Measurements from ENCODE around the gene TECPR2. TPM values are rescaled to one million over a fixed set of nuclear protein-coding genes. Genes with fewer than 3 reads are reported as not detected.

TECPR2 gene
- total and polyA plus RNA-seq, 12 donors = 5.1 to 74.3 (median 12.9) TPM

- H3K4me3 ChIP-seq = no peak overlapping the region
- H3K36me3 ChIP-seq (replicated peaks in 1 of 2) = no peaks in the 10 kb centered on the region
- no peaks in the 10 kb centered on the region for H3K4me1 ChIP-seq (replicated peaks in 1 of 2)
- intact Hi-C loops (cut with DNase I) = no loop called here
- no peaks in the 10 kb centered on the region for H3K27me3 ChIP-seq
- 62 to 80% (median 73%) methylated on average over 11 of the region's 11 CpGs for WGBS, 4 donors
- TF ChIP-seq POLR2A (IDR thresholded peaks at IDR 0.05) = no peak
- TF ChIP-seq, protein P1, sequence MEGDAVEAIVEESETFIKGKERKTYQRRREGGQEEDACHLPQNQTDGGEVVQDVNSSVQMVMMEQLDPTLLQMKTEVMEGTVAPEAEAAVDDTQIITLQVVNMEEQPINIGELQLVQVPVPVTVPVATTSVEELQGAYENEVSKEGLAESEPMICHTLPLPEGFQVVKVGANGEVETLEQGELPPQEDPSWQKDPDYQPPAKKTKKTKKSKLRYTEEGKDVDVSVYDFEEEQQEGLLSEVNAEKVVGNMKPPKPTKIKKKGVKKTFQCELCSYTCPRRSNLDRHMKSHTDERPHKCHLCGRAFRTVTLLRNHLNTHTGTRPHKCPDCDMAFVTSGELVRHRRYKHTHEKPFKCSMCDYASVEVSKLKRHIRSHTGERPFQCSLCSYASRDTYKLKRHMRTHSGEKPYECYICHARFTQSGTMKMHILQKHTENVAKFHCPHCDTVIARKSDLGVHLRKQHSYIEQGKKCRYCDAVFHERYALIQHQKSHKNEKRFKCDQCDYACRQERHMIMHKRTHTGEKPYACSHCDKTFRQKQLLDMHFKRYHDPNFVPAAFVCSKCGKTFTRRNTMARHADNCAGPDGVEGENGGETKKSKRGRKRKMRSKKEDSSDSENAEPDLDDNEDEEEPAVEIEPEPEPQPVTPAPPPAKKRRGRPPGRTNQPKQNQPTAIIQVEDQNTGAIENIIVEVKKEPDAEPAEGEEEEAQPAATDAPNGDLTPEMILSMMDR (IDR thresholded peaks at IDR 0.05) = no peak
- DNase-seq = peak in 1 of 7 donors; percentile 59
- no peaks in the 10 kb centered on the region for H3K9me3 ChIP-seq (replicated peaks in 1 of 3)
- H3K27ac ChIP-seq = peak overlapping the region in 1 of 5 donors; percentile 32
Measured at GRCh38 chr14:102370305-102370809, 7.6 kb downstream of the TECPR2 start.

GRCh38 chr14:102371361-102371760 lies 8.6 kb downstream of the TECPR2 start:
- H3K36me3 ChIP-seq (replicated peaks in 1 of 2) = no peaks in the 10 kb centered on the region
- intact Hi-C loops (cut with DNase I) = no loop called here
- WGBS, 4 donors = 76 to 87% (median 83%) methylated on average over 3 to 4 of the region's 4 CpGs
- no peak overlapping the region for H3K4me3 ChIP-seq
- no peak for DNase-seq
- no peaks in the 10 kb centered on the region for H3K27me3 ChIP-seq
- H3K4me1 ChIP-seq (replicated peaks in 1 of 2) = no peaks in the 10 kb centered on the region
- no peak overlapping the region for H3K27ac ChIP-seq
- no peaks in the 10 kb centered on the region for H3K9me3 ChIP-seq (replicated peaks in 1 of 3)
- no peak for TF ChIP-seq POLR2A (IDR thresholded peaks at IDR 0.05)

DNA sequence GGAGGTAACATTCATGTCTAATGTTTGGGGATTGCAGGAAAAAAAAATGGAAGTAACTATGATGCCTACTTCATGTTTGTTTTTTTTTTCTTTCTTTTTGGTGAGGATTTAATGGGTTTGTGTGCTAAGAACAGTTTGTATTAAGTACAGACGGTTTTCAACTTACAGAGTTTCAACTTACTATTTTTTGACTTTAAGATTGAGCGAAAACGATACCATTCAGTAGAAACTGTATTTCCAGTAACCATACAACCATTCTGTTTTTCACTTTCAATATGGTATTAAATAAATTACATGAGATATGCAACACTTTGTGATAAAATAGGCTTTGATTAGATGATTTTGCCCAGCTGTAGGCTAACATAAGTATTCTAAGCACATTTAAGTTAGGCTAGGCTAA lies 10.4 kb downstream of the TECPR2 start:
- WGBS, 4 donors = 88 to 95% (median 91%) methylated on average over 3 of the region's 3 CpGs
- no peaks in the 10 kb centered on the region for H3K9me3 ChIP-seq (replicated peaks in 1 of 3)
- H3K36me3 ChIP-seq (replicated peaks in 1 of 2) = peaks cover 0 to 8% of the 10 kb centered on the region in 2 donors
- intact Hi-C loops (cut with DNase I) = no loop called here
- H3K27ac ChIP-seq = no peak overlapping the region
- no peak for DNase-seq
- TF ChIP-seq POLR2A (IDR thresholded peaks at IDR 0.05) = no peak
- TF ChIP-seq, protein P1 (IDR thresholded peaks at IDR 0.05) = no peak
- H3K4me3 ChIP-seq = no peak overlapping the region
- no peaks in the 10 kb centered on the region for H3K27me3 ChIP-seq
- H3K4me1 ChIP-seq (replicated peaks in 1 of 2) = no peaks in the 10 kb centered on the region

GRCh38 chr14:102374264-102374663 lies 11.5 kb downstream of the TECPR2 start:
- no peak overlapping the region for H3K4me3 ChIP-seq
- no peaks in the 10 kb centered on the region for H3K9me3 ChIP-seq (replicated peaks in 1 of 3)
- TF ChIP-seq, protein P1 (IDR thresholded peaks at IDR 0.05) = no peak
- TF ChIP-seq POLR2A (IDR thresholded peaks at IDR 0.05) = no peak
- intact Hi-C loops (cut with DNase I) = no loop called here
- 84 to 94% (median 93%) methylated on average over 2 of the region's 2 CpGs for WGBS, 4 donors
- peaks cover 0 to 15% of the 10 kb centered on the region in 2 donors for H3K36me3 ChIP-seq (replicated peaks in 1 of 2)
- H3K27ac ChIP-seq = no peak overlapping the region
- DNase-seq = no peak
- H3K4me1 ChIP-seq (replicated peaks in 1 of 2) = no peaks in the 10 kb centered on the region
- no peaks in the 10 kb centered on the region for H3K27me3 ChIP-seq

DNA sequence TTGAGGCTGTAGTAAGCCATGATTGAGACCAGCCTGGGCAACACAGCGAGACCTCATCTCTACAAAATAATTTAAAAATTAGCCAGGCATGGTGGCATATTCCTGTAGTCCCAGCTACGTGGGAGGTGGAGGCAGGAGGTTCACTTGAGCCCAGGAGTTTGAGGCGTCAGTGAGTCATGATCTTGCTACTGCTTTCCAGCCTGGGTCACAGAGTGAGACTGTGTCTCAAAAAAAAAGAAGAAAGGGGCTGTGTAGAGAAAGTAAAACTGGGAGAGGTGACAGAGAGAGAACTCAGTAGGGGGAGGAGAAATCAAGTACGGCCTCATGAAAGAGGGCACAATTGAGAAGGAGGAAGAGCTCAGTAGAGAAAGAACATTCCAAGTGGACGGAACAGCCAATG lies 12.4 kb downstream of the TECPR2 start:
- TF ChIP-seq, protein P1 (IDR thresholded peaks at IDR 0.05) = no peak
- TF ChIP-seq POLR2A (IDR thresholded peaks at IDR 0.05) = no peak
- DNase-seq = no peak
- H3K36me3 ChIP-seq (replicated peaks in 1 of 2) = peaks cover 0 to 15% of the 10 kb centered on the region in 2 donors
- no peak overlapping the region for H3K27ac ChIP-seq
- intact Hi-C loops (cut with DNase I) = no loop called here
- no peak overlapping the region for H3K4me3 ChIP-seq
- no peaks in the 10 kb centered on the region for H3K4me1 ChIP-seq (replicated peaks in 1 of 2)
- H3K27me3 ChIP-seq = no peaks in the 10 kb centered on the region
- no peaks in the 10 kb centered on the region for H3K9me3 ChIP-seq (replicated peaks in 1 of 3)
- WGBS, 4 donors = 89 to 96% (median 95%) methylated on average over 5 of the region's 5 CpGs

Measured in adrenal gland (tissue), 12 donors.